ENCODE results near the gene IQGAP2. TPM values are rescaled to one million over a fixed set of nuclear protein-coding genes. Genes with fewer than 3 reads are reported as not detected.
A peak's percentile ranks its signal among the peaks of the same experiment; 100 is the strongest.

Gene IQGAP2
- total RNA-seq, 6 experiments from 2014 or later, result 96.4 to 152 (median 123) TPM

DNA sequence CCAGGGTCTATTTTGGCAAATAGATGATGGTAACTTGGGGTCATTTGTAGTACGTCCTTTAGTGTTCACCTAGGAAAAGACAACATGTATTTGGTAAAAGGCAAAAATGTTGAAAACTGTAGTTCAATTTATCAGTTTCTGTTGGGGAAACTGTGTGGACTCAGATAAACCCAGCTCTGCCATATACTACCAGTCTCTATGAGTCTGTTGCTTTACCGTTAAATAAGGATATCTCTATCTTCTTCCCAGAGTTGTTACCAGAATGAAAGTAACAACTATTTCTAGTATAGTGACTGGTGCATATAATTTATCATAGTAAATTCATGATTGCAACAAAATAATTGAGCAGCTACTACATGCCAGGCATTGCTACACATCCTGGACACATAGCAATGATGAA, 3.8 kb upstream of the IQGAP2 start:
- Histone ChIP-seq H3K36me3 (no peaks in the 10 kb centered on the region), H3K4me3 (no peak overlapping the region), H3K9me3 (no peaks in the 10 kb centered on the region), H3K4me1 (peaks cover 0 to 5% (median 0%) of the 10 kb centered on the region in 4 donors), H3K27ac (no peak overlapping the region), H3K27me3 (no peaks in the 10 kb centered on the region)
- DNase-seq, result no peak
- ATAC-seq, result no peak
- intact Hi-C loops (cut with DNase I), result no loop called here
- TF ChIP-seq CTCF (IDR thresholded peaks at IDR 0.05) (no peak), POLR2A (IDR thresholded peaks at IDR 0.05) (no peak)
- 90% methylated on average over 2 of the region's 2 CpGs for whole genome bisulfite sequencing (ENCODE audit: insufficient coverage, low coverage, low lambda C conversion rate, missing lambda C conversion rate)

- no peak for TF ChIP-seq POLR2A (IDR thresholded peaks at IDR 0.05)
- intact Hi-C loops (cut with DNase I), result loop anchor here (10.0 kb wide), 1 partner anchor 144 kb away; no protein-coding TSS in a partner anchor
- no peak overlapping the region for H3K4me3 ChIP-seq
- H3K36me3 ChIP-seq, result no peaks in the 10 kb centered on the region
- peaks cover 0 to 15% (median 2%) of the 10 kb centered on the region in 4 donors for H3K4me1 ChIP-seq
- WGBS (ENCODE audit: insufficient coverage, low coverage, low lambda C conversion rate, missing lambda C conversion rate), result 65% methylated on average over 5 of the region's 5 CpGs
- no peak for DNase-seq
- ATAC-seq, result no peak
- H3K9me3 ChIP-seq, result no peaks in the 10 kb centered on the region
- H3K27ac ChIP-seq, result no peak overlapping the region
- no peaks in the 10 kb centered on the region for H3K27me3 ChIP-seq
These were observed 2.6 kb upstream of the IQGAP2 start for GRCh38 chr5:76400466-76400865.

DNA sequence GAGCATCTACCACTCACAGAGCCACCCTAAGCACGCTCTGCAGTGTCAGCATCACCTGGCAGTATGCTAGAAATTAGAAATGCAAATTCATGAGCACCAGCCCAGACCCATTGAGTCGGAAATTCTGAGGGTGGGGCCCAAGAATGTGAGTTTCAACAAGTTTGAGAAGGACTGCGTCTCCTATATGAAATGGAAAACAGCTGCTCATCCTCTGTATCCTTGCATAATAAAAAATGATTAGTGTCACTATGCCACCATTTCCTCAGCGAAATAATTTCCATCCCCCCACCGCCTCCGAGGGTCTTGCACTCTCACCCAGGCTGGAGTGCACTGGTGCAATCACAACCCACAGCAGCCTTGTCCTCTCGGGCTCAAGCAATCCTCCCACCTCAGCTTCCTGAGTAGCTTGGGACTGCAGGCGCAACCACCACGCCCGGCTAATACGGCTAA, 1.3 kb upstream of the IQGAP2 start:
- WGBS (ENCODE audit: insufficient coverage, low coverage, low lambda C conversion rate, missing lambda C conversion rate), result 15% methylated on average over 9 of the region's 11 CpGs
- Histone ChIP-seq H3K9me3 (no peaks in the 10 kb centered on the region), H3K27ac (peak overlapping the region; percentile 86 to 97 (median 96)), H3K36me3 (no peaks in the 10 kb centered on the region), H3K27me3 (no peaks in the 10 kb centered on the region), H3K4me1 (peaks cover 0 to 29% (median 8%) of the 10 kb centered on the region in 4 donors), H3K4me3 (peak overlapping the region; percentile 83 to 91 (median 89))
- intact Hi-C loops (cut with DNase I), result loop anchor here (10.0 kb wide), 1 partner anchor 143 kb away; no protein-coding TSS in a partner anchor
- DNase-seq (peak in 1 of 3 donors; percentile 29), ATAC-seq (no peak)
- no peak for TF ChIP-seq POLR2A (IDR thresholded peaks at IDR 0.05)
- no peak for TF ChIP-seq CTCF (IDR thresholded peaks at IDR 0.05)

- no peak for TF ChIP-seq CTCF (IDR thresholded peaks at IDR 0.05)
- TF ChIP-seq POLR2A (IDR thresholded peaks at IDR 0.05), result no peak
- H3K36me3 ChIP-seq, result no peaks in the 10 kb centered on the region
- H3K4me3 ChIP-seq, result peak overlapping the region; percentile 83 to 91 (median 89)
- DNase-seq (peak; percentile 56 to 71 (median 62)), ATAC-seq (peak; percentile 6 to 24 (median 12))
- H3K27ac ChIP-seq, result peak overlapping the region; percentile 86 to 97 (median 96)
- peaks cover 0 to 34% (median 11%) of the 10 kb centered on the region in 4 donors for H3K4me1 ChIP-seq
- 0% methylated on average over 24 of the region's 25 CpGs for WGBS (ENCODE audit: insufficient coverage, low coverage, low lambda C conversion rate, missing lambda C conversion rate)
- H3K9me3 ChIP-seq, result no peaks in the 10 kb centered on the region
- intact Hi-C loops (cut with DNase I), result loop anchor here (10.0 kb wide), 1 partner anchor 142 kb away; no protein-coding TSS in a partner anchor
- no peaks in the 10 kb centered on the region for H3K27me3 ChIP-seq
These were observed 717 bp upstream of the IQGAP2 start for GRCh38 chr5:76402251-76402885.

DNA sequence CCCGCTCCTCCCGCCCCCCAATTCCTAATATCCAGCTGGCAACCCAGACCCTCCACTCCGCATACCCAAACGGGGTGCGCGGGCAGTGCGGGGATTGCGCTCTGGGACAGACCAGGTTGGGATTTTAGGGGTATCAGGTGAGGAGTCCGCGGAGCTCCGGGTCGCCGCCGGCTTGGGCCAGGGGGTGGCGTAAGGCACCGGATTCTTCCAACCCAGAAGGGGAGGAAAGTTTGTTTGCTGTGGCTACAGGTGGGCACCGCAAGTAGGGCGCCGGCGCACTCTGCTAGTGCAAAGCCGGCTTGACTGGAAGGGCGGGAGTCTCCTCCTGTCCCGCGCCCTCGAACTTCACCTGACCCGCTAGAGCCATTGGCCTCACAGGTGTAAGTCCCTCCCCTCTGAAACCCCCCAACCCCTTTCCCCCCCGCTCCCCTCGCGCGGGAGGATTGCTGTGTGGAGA, 709 bp downstream of the IQGAP2 start:
- H3K27ac ChIP-seq, result peak overlapping the region; percentile 86 to 97 (median 96)
- DNase-seq (peak in 2 of 3 donors; percentile 79 to 96), ATAC-seq (peak in 2 of 4 donors; percentile 58 to 62)
- H3K4me1 ChIP-seq, result peaks cover 0 to 48% (median 11%) of the 10 kb centered on the region in 4 donors
- intact Hi-C loops (cut with DNase I), result loop anchor here (10.0 kb wide), 1 partner anchor 141 kb away; no protein-coding TSS in a partner anchor
- no peaks in the 10 kb centered on the region for H3K36me3 ChIP-seq
- TF ChIP-seq POLR2A (IDR thresholded peaks at IDR 0.05), result no peak
- TF ChIP-seq CTCF (IDR thresholded peaks at IDR 0.05), result peak; percentile 32 to 45 (median 38)
- WGBS (ENCODE audit: insufficient coverage, low coverage, low lambda C conversion rate, missing lambda C conversion rate), result 0% methylated on average over 1 of the region's 30 CpGs
- H3K4me3 ChIP-seq, result peak overlapping the region; percentile 83 to 91 (median 89)
- H3K9me3 ChIP-seq, result no peaks in the 10 kb centered on the region
- H3K27me3 ChIP-seq, result no peaks in the 10 kb centered on the region

Measured in right lobe of liver (tissue), 6 donors.